Activated T-cell treated with anti-CD3 and anti-CD28 coated beads, Interleukin-2, amount 50 U/mL, for 1 hour (primary cell): ENCODE data around the gene SLC25A48.

Experiments used
- DNase-seq: peaks from one replicate; pipeline ENCODE4 v3.0.0-alpha.2; 2020

SLC25A48 gene

GRCh38 chr5:135885031-135885430 lies 50.6 kb downstream of the SLC25A48 start:
- DNase-seq = no peak

DNA sequence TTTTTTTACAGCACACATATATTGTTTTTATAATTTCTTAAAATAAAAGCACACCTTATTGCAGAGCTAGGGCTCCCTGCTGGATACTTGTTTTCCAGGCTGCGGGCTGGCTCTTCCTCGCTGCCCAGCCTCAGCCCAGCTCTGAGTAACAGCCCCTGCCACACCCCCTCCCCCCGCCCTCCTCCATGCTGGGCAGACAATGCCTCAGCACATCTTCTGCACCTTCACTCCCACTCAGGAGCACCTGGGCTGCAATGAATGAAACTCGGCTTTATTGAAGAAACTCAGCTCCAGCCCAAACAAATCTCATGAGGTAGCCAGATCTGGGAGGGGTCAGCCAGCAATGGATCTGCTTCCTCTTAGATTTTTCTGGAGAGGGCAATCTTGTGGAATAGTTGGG lies 51.7 kb downstream of the SLC25A48 start:
- no peak for DNase-seq

GRCh38 chr5:135887447-135887864 lies 53.0 kb downstream of the SLC25A48 start:
- peak; percentile 56 for DNase-seq

DNA sequence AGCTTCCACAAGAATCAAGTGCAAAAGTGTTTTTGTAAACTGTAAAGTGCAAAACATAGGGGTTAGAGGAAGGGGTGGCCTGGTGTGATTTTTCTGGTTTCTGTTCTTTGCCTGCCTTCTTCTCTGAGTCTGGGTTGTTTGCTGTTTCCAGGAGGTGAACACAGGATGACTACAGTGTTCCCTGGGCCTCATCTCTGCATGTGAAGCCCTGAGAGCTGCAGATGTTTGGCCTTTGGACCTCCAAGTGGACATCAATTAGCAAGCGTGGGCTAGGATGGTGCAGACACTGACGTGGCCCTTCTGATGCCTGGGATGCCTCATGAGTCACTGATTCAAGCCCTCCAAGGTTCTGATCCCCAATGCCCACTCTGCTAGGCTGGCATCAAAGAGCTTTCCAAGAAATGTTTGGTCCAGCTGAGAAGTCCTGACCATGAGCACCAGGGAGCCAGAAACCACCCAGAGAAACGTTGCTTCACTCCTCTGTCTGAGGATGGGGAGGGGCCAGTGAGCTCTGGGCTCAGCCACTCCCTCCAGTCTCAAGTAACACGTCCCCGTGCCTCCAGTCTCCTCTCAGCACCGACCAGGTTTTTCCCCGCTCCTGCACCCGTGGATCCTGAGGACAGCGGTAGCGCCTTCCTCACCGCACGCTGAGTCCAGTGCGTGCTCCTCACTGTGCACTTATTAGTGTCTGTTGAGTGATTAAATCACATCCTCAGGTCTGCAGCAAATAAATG lies 53.6 kb downstream of the SLC25A48 start:
- no peak for DNase-seq

DNA sequence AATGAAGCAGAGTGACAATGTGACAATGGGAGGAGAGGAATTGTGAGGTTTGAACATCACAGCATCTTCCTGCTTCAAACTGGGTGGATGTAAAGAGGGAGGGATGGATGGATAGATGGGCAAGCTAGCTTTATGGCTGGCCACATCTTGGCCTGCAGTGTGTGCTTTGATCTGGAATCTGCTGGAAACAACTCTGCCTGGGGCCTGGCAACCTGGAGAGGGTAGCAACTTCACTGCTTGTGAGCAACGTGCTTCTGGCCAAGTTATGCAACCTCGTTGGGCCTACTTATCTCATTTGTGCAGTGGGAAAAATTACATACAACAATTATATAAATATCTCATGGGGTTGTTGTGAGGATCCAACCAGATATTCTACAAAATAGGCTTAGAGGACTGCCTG lies 55.8 kb downstream of the SLC25A48 start:
- DNase-seq = no peak

DNA sequence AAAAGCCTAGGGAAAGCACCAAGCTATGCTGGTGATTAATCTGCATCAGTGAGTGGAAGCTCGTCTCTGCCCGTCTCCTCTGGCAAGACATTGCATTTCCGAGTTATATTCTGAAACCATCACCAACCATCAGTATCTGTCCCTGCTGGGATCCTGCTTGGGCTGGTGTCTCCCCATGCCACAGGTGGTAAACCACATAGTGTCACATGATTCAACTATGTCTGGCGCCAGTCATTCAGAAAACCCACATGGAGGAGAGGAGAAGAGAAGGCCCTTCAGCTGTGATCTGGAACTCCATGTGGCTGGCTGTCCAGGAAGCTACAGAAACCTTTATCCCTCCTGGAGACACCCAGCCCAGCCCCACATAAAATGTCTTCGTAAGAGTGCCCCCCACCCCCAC lies 56.4 kb downstream of the SLC25A48 start:
- DNase-seq = no peak

DNA sequence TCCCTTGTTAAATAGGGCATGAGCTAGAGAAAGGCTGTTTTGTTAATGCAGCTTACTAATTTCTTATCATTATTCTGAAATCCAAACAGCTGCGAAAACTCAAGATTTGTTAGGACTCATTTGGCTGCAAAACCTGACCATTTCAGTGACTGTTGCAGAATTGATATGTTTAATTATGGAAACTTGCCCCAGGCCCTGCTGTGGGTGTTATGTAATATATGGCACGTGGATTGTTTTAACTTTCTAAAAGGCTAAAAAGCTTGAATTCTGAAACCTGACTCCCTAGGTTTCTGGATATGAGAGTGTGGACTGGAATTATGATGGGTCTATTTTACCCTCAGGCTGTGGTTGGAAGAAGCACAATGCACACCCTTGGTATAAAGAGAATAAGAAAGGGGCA lies 56.8 kb downstream of the SLC25A48 start:
- no peak for DNase-seq

GRCh38 chr5:135891791-135892190 lies 57.3 kb downstream of the SLC25A48 start:
- DNase-seq = no peak

GRCh38 chr5:135894276-135894675 lies 59.8 kb downstream of the SLC25A48 start:
- no peak for DNase-seq

DNA sequence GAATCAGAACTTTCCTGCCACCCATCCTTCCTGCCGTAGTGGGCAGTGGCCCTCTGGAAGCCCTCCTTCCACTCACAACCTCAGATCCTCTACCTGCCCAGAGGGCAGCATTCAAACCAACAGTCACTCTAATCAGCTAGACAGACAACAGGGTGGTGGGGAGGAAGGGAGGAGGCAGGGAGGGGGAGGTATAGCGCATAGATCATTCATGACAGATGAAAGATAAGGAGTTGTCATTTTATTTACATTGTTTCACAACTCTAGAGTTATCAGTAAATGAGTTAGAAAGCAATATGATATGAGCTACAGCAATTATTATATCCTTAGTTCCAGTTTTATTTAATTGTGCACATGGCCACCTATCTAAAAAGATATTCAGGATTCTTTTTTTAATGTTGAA lies 60.3 kb downstream of the SLC25A48 start:
- DNase-seq = no peak

DNA sequence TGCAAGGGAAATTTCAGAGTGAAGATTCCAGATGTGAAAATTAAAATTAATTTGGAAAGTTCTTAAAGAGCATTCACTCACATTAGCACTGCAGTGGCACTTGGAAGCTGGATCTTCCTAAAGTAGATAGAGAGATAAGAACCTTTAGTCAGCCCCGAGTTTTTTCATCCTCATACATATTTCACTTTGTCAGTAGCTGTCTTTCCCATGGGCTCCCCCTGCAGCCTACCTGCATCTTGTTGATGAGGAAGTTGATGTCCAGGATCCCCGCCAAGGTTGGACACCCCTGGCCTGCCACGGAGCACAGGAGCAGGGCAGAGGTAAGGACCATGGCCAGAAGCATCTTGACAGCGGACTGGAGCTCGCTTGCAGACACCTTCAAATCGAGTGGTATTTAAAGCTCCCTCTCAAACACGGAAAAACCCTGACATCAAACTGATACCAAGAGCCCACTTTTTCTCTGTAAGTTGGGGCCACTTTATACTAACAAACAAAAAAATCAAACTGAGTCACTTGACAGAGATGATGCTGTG lies 61.1 kb downstream of the SLC25A48 start, which contains the start of gene IL9:
Gene IL9 (minus strand): TSS at position 368 of the 533 bp plus-strand sequence. CDS start 25 bp downstream, at position 343.
- no peak for DNase-seq

DNA sequence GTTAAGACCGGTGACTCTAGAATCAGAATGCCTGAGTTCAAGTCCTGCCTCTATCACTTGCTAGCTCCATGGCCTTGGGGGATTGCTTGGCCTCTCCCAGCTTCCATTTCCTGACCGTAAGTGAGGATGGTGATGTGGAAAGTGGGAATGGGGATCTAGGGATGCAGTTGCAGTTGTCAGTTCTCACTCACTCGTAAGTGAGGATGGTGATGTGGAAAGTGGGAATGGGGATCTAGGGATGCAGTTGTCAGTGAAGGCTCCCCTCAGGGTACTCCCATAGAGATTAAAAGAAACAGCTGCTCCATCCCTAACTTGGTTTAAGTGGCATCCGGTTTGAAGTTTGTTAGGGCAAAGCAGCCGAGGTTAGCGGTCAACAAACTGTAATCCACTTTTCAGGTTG lies 64.2 kb downstream of the SLC25A48 start:
- no peak for DNase-seq

GRCh38 chr5:135900276-135900675 lies 65.8 kb downstream of the SLC25A48 start:
- no peak for DNase-seq

DNA sequence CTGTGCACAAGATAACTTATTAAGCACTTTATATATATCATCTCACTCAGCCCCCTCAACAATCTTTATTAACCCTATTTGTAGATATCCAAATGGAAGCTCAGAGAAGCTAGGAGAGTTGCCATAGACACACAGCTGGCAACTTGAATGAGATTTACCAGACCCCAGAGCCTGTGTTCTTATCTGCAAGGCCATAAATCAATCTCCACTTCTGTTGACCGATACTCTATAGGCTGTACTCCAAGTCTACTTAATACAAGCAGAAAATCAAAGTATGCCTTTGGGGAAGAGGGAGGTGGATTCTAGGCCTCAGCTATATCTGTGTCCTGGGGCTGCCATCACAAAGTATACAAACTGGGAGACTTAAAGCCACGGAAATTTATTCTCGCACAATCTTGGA lies 67.2 kb downstream of the SLC25A48 start:
- DNase-seq = no peak

DNA sequence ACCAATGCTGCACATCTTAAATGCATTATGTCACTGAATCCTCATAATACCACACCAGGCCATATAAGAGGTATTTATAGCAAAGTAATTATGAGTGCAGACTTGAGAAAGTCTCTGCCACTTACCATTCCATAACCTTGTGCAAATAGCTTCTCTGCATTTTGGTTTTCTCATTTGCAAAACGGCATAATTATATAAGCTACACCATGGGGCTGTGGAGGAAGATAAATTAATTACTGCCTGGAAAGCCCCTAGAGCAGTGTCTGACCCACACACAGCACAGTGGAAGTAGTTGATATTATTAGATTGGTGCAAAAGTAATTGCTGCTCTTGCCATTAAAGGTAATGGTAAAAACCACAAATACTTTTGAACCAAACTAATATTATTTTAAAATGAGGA lies 70.7 kb downstream of the SLC25A48 start:
- DNase-seq = no peak

GRCh38 chr5:135913713-135914626 lies 79.5 kb downstream of the SLC25A48 start:
- no peak for DNase-seq

DNA sequence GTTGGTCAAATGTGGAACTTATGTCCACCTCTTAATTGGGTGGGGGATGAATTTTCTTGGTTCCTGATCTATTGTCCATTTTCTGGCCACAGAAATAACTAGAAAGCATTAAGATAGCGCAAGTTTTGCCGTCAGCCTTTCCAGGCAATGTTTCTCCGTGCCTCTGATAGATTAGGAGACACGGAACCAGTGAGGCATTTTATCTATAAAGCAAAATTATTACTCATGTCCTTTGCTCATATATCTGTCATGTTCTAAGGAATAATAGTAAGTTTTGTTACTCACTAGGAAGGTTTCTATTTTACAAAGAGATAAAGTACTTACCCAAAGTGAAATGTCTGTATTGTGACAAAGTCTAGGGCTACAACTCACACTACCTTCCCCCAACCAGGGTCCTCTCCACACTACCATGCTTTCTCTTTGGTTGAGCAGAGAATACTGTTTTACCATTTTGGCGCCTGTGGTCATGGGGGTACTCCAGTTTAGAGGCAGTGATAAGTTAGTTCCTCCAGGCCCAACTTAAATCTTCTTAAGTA lies 81.1 kb downstream of the SLC25A48 start:
- DNase-seq = no peak

DNA sequence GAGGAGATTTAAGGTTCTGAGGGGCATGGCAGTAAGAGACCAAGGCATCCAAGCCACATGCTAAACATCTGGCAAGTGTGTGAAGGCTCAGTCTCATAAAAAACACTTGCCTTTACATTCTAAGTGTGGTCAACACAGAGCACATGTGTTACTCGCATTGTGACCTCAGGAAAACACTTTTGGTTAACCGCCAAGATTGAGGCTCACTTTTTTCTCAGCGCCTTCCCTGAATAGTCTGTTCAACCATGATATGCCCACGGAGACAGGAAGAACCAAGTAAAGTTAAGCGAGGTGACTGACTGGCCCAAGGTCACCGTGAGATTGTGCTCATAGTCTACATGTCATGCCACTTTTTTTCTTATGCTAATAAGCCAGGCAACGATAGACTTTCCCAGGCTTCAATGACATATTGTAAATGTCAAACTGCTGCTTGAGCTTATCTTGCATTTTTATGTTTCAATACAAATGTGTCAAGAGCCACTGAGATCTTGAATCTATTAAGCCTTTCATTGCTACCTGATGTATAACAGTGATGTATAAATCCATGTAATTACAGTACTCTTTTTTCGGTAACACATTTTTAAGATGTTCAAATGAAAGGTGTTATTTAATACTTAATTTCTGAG lies 82.3 kb downstream of the SLC25A48 start:
- DNase-seq = no peak

DNA sequence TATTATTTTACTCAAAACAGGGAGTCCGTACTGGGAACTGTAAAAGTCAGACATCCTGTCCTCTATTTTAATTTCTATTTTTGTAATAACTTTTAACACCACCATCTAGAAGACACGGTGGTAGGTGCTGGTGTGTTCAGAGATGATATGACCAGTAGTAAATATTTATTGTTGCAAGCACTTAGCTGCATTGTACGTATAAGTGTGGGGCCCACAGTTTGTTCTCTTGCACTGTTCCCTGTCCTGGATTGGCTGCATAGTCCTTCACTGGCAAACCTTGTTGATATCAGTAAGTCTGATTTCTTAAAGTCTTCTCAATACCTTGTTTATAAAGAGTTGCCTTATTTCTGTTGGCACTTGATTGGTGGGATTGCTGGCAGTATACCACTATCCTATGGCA lies 85.7 kb downstream of the SLC25A48 start:
- DNase-seq = no peak

GRCh38 chr5:135921388-135921787 lies 86.9 kb downstream of the SLC25A48 start:
- no peak for DNase-seq

DNA sequence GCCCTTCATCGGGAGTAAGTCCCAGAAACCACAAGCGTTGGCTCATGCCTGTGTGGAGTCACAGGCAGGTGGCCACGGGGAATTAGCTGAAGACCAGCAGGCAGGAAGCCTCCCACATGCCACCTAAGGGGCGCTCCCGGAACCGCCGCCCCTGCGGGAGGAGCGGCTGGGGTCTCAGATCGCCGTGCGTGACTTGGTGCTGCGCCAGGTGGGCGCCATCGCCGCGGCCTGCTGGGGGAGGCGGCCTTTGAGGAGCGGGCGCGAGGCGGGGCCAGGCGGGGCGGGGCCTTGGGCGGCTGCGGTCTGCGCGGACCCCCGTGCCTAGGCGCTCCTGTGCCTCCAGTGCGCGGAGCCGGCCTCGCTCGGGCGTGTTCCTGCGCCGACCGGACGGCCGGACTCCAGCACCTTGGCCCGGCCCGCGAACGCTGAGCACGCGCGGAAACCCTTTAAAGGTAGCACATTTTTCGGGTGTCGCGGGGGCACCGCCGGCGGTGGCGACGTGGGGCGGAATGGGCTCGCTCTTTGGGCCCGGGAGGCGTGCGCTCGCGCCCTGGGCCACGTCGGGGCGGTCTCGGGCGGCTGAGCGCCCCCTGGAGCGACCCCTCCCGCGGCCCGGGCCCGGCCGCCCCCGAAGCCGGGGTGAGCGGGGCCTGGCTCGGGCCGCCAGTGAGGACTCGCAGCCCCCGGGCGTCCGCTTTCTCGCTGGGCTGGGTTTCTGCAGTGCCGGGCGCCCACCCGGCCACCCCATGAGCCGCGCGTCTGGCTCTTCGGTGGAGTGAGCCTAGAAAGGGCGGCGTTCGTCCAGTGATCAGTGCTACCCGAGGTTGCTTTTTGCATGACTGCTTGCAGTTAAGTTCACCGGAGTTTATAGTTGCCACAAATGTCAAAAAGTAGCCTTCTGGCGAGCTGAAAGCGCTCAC lies 95.8 kb downstream of the SLC25A48 start:
- no peak for DNase-seq

DNA sequence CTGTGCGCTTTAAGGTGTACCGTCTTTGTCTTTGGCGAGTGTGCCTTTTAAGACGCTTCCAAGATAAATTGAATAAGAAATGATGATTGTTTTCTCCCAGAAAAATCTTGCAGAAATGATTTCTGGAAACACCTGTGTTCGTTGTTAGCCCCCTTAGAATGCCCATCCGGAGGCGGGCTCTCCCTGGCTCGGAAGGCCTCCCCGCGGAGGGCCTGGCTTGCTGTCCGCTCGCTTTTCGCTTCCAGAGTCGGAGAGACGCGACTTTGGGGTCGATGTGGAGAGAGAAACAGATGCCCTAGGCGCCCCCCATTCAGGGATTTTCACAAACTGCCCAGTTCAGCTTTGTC lies 96.5 kb downstream of the SLC25A48 start:
- no peak for DNase-seq
